ENCODE results near the gene KNTC1.

DNA sequence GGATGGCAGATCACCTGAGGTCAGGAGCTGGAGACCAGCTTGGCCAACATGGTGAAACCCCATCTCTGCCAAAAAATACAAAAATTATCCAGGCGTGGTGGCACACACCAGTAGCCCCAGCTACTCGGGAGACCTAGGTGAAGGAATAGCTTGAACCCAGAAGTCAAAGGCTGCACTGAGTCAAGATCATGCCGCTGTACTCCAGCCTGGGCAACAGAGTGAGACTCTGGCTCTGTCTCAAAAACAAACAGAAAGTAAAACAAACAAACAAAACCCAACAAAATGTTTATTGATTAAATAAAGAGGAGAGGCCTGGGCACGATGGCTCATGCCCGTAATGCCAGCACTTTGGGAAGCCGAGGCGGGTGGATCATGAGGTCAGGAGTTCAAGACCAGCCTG lies 31.8 kb upstream of the KNTC1 start:
- TF ChIP-seq, protein P1, sequence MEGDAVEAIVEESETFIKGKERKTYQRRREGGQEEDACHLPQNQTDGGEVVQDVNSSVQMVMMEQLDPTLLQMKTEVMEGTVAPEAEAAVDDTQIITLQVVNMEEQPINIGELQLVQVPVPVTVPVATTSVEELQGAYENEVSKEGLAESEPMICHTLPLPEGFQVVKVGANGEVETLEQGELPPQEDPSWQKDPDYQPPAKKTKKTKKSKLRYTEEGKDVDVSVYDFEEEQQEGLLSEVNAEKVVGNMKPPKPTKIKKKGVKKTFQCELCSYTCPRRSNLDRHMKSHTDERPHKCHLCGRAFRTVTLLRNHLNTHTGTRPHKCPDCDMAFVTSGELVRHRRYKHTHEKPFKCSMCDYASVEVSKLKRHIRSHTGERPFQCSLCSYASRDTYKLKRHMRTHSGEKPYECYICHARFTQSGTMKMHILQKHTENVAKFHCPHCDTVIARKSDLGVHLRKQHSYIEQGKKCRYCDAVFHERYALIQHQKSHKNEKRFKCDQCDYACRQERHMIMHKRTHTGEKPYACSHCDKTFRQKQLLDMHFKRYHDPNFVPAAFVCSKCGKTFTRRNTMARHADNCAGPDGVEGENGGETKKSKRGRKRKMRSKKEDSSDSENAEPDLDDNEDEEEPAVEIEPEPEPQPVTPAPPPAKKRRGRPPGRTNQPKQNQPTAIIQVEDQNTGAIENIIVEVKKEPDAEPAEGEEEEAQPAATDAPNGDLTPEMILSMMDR (IDR thresholded peaks at IDR 0.05): no peak
- no peak for TF ChIP-seq POLR2A (IDR thresholded peaks at IDR 0.05)
